ENCODE measurements around the gene VEPH1.

DNA sequence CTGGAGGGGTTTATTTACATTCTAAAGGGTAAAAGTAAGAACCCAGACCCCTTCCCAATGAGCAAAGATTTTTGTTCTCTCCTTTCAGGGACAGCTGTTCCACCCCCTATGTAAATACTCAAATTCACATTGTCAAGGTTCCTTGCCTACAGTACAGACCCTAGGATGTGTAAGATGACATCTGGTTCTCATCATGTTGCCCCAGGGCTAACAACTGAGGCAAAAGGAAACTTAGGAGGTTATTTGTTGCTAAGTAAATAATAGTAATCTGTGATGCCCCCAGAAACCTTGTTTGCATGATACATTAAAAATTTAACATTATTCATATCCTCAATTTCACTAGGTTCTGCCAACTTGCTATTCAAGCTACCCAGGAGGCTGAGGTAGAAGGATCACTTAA is 208.3 kb downstream of the VEPH1 start:
- TF ChIP-seq, protein P1, sequence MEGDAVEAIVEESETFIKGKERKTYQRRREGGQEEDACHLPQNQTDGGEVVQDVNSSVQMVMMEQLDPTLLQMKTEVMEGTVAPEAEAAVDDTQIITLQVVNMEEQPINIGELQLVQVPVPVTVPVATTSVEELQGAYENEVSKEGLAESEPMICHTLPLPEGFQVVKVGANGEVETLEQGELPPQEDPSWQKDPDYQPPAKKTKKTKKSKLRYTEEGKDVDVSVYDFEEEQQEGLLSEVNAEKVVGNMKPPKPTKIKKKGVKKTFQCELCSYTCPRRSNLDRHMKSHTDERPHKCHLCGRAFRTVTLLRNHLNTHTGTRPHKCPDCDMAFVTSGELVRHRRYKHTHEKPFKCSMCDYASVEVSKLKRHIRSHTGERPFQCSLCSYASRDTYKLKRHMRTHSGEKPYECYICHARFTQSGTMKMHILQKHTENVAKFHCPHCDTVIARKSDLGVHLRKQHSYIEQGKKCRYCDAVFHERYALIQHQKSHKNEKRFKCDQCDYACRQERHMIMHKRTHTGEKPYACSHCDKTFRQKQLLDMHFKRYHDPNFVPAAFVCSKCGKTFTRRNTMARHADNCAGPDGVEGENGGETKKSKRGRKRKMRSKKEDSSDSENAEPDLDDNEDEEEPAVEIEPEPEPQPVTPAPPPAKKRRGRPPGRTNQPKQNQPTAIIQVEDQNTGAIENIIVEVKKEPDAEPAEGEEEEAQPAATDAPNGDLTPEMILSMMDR (IDR thresholded peaks at IDR 0.05; ENCODE audit: insufficient read depth, low read length) = no peak
- no peak for TF ChIP-seq POLR2AphosphoS5 (IDR thresholded peaks at IDR 0.05; ENCODE audit: low read depth)
- TF ChIP-seq REST (IDR thresholded peaks at IDR 0.05; ENCODE audit: insufficient replicate concordance, low read depth) = no peak
- TF ChIP-seq GABPA (IDR thresholded peaks at IDR 0.05; ENCODE audit: low read depth) = no peak
- no peak for TF ChIP-seq SPI1 (IDR thresholded peaks at IDR 0.05; ENCODE audit: borderline replicate concordance, low read depth)
